HG03442 (cell line): ENCODE measurements around the gene HLA-B.
"Not testable (repeated sequence)": the region's sequence is repeated elsewhere in the genome, so short reads cannot be mapped to it uniquely, and the experiment has no call there.

Experiments
- ATAC-seq: cut with Tn5 transposase; IDR thresholded peaks from one replicate; pipeline ENCODE4 v1.9.1; 2021; ENCODE audit warnings: mild to moderate bottlenecking, moderate library complexity; ENCODE audit not compliant: unreplicated experiment

Gene HLA-B

GRCh38 chr6:31385041-31385440 is 28.1 kb upstream of the HLA-B start:
- ATAC-seq, result no peak

DNA sequence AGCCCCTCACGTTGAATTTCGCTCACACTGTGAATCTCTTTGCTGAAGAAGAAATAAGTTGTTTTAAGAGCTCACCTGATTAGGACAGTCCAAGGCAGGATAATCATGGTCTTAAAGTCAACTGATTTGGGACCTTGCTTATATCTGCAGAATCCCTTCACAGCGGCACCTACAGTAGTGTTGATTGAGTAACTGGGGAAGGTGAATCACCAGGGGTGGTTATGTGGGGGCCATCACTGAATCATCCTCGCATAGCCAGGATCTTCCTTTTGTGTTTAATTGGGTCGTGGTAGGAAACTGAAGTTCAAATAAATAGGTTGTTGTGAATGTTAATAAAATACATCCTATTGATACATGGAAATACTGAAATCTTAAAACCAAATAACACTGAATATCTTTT is 26.2 kb upstream of the HLA-B start:
- no peak for ATAC-seq

DNA sequence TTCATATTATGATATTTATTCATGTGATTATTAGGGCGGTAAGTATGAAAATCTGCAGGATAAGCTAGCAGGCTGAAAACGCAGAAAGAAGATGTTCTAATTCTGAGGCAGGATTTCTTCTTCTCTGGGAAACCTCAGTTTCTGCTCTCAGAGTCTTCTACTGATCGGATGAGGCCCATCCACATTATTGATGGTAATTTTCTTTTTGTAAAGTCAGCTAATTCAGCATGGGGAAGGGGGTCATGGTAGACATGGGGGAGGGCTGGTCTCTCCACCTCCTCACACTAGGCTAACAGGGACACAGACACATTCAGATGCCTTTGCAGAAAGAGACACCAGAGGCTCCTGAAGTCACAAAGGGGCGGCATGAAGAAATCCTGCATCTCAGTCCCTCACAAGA is 24.7 kb upstream of the HLA-B start:
- no peak for ATAC-seq

- ATAC-seq, result no peak
Observed at GRCh38 chr6:31379850-31380249, 22.9 kb upstream of the HLA-B start.

DNA sequence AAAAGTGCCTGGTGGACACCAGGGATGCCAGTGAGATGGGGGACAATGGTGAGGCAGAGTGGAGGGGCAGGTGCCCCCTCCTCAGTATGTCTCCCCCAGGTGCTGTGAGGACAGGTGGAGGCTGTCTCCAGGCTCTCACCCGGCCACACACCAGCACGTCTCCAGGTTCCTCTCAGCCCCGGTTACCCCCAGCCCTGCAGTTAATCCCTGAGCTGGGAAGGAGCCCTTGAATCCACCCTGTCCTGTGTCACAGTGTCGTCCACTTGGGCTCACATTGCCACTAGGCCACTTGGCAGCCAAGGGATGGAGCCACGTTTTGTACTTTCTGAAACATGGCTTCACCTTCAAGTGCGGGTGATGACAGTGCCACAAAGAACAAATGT is 21.7 kb upstream of the HLA-B start:
- ATAC-seq, result no peak

- ATAC-seq, result no peak
Observed at GRCh38 chr6:31378062-31378720, 21.2 kb upstream of the HLA-B start.

DNA sequence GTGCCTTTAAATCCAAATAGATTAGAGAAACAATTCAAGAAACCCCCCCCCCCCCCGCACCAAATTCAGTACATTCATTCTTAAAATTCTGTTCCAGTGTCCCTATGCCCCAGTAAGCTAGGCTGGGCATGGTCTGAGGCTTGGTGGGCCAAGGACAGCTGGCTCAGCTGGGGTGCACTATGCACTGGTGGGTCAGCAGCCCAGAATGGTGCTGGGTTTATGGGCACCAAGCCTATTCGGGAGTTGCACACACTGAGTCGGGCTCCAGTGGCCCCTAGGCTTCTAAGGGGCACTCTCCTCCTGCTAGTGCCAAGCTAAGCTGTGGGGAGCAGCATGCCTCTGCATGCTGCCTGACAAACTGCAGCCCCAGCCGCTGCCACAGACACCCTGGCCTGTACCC is 20.1 kb upstream of the HLA-B start:
- ATAC-seq, result no peak

DNA sequence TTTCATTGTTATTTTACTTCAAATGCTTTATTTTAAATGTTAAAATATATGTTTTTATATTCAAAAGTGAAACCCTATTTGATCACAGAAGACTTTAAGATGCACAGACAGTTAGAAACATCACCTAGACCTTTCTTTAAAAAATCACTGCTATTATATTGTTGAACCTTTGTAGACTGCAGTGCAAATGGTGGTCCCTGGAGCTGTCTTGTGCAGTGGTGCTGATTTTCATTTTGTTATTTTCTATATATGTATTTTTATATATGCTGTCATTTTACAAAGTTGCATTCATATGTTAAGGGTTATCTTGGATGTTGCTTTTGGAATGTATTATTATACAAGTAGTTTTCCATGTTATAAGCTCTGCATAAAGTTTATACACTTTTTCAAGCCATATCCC is 18.7 kb upstream of the HLA-B start:
- no peak for ATAC-seq

DNA sequence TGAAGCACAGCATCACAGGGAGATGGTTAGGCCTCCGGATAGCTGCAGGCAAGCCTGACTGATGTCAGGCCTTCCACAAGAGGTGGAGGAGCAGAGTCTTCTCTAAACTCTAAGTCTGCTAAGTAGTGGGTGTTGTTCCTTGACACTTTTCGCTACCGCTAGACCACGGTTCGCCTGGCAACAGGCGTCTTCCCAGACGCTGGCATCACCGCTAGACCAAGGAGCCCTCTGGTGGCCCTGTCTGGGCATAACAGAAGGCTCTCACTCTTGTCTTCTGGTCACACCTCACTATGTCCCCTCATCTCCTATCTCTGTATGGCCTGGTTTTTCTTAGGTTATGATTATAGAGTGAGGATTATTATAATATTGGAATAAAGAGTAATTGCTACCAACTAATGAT is 17.1 kb upstream of the HLA-B start:
- ATAC-seq, result not testable (repeated sequence)

- no peak for ATAC-seq
Observed at GRCh38 chr6:31368461-31368860, 11.5 kb upstream of the HLA-B start.

DNA sequence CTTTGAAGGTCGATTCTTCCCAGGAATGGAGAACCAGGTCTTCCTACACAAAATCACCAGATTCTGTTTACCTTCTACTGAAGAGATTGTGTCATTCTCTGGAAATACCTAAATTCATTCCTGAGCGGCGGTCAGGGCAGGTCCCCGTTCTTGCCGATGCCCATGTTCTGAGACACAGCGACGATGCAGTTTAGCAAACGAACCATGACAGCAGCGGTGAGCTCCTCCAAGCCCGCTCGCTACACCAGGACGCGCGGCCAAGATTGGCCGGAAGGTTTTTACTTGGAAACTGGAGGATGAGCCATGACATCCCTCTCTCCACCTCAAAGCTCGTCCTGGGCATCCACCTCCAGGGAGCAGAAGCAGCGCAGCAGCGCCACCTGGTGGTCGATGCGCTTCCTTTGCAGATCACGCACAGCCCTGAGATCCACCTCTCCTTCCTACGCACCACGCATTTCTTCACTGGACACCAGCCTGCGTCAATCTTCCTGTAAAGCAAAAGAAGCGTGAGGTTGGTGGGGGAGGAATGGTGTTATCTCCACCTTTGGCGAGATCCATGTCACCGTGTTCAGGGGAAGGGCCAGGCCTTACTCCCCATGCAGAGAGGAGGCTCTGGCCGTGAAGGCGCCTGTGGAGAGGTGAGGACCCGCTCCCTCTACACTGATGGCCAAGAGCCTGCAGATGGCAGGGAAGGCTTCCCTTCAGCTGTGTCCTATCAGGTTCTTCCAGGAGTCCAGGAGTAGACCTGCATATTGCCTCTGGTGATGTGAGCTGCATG is 9.9 kb upstream of the HLA-B start:
- peak; percentile 68 for ATAC-seq

DNA sequence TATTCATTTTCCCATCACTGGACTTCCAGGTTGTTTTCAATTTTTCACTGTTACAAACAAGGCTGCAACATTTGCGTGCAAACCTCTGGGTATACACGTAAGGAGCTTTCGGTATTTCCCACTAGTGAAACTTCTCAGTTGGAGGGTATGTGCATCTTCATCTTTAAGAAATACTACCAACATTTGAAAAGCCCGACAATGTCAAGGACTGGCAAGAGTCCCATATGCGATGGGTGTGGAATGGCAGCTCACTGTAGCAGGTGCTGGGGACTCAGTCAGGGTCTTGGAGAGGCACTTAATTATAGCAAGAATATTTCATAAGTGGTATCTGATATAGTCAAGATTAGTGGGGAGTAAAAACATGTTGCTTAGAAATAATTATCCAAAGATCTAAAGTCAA is 8.9 kb upstream of the HLA-B start:
- no peak for ATAC-seq

GRCh38 chr6:31363811-31364210 is 6.8 kb upstream of the HLA-B start:
- no peak for ATAC-seq

- no peak for ATAC-seq
Observed at GRCh38 chr6:31362751-31363150, 5.8 kb upstream of the HLA-B start.

- ATAC-seq, result no peak
Observed at GRCh38 chr6:31359581-31359980, 2.6 kb upstream of the HLA-B start.

DNA sequence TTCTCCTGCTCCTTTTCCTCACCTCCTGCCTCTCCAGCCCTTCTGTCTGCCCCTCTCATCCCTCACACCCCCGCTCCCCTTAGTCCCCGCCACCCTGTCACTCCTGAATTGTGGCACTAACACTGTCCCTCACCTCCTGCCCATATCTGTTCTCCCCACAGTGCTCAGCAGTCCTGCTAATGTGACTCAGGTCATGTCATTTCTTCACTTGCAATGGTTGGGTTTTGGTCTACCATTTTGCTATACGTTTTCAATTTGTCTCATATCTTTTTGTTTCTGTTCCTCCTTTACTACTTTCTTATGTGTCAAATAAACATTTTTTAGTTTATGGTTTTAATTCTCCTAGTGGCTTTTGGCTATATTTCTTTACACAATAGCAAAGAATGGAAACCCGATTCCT is 1.3 kb upstream of the HLA-B start:
- no peak for ATAC-seq

DNA sequence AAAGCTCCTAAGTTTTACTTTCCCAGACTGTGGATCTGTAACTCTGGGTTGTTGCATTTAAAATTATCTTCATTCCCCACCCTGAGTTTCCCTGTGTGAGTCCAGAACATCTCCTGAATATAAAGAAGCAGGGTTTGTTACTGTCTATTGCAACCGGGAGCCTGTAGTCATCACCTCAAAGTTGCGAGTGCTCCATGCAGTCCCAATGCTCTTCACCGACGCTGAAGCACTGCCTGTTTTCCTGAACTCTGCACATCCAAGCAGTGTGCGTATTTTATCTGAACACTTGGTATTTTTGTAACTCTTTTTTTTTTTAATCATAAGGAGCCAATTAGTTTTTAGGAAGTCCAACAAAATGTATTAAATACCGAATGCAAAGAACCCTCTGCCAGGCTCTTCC is 907 bp upstream of the HLA-B start:
- ATAC-seq, result no peak

- ATAC-seq, result peak; percentile 28
Observed at GRCh38 chr6:31356216-31356945, 598 bp downstream of the HLA-B start.

- ATAC-seq, result no peak
Observed at GRCh38 chr6:31355583-31355948, 1.4 kb downstream of the HLA-B start.

DNA sequence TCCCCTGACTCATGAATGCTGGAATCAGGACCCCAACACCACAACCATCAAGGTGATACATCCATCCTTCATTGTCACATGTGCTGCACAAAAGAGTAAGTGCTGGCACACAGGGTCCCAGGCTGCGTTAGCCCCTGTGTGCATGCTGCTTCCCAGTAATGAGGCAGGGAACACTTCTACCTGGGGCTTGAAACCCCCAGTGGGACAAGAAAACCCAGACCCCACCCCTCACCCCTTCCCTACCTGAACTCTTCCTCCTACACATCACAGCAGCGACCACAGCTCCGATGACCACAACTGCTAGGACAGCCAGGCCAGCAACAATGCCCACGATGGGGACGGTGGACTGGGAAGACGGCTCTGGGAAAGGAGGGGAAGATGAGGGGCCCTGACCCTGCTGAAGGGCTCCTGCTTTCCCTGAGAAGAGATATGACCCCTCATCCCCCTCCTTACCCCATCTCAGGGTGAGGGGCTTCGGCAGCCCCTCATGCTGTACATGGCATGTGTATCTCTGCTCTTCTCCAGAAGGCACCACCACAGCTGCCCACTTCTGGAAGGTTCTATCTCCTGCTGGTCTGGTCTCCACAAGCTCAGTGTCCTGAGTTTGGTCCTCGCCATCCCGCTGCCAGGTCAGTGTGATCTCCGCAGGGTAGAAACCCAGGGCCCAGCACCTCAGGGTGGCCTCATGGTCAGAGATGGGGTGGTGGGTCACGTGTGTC is 2.0 kb downstream of the HLA-B start:
- ATAC-seq, result no peak

DNA sequence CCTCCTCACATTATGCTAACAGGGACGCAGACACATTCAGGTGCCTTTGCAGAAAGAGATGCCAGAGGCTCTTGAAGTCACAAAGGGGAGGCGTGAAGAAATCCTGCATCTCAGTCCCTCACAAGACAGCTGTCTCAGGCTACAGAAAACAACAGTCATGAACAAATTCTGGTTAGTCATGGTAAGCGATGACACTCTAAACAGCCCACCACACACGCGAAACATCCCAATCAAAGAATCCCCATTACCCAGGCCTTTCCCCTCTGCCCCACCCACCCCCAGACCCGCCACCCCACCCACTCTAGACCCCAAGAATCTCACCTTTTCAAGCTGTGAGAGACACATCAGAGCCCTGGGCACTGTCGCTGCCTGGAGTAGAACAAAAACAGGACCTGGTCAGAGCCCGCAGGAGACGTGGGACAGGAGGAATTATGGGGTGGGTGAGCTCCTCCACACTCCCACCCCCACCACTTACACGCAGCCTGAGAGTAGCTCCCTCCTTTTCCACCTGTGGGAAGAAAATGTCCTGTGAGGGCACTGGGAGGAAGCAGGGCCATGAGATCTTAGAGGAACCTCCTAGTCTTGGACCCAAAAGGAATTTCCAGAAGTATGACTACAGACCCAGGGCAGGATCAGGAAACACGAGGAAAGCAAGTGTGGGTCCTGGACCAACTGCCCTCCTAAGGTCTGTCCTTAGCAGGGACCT is 2.7 kb downstream of the HLA-B start:
- no peak for ATAC-seq
